ENCODE measurements around the gene NCBP1. TPM values are rescaled to one million over a fixed set of nuclear protein-coding genes. Genes with fewer than 3 reads are reported as not detected.
"Not testable (repeated sequence)": the region's sequence is repeated elsewhere in the genome, so short reads cannot be mapped to it uniquely, and the experiment has no call there.

The NCBP1 gene
- total RNA-seq, 1 donor from 2014 or later, result 62.0 TPM

DNA sequence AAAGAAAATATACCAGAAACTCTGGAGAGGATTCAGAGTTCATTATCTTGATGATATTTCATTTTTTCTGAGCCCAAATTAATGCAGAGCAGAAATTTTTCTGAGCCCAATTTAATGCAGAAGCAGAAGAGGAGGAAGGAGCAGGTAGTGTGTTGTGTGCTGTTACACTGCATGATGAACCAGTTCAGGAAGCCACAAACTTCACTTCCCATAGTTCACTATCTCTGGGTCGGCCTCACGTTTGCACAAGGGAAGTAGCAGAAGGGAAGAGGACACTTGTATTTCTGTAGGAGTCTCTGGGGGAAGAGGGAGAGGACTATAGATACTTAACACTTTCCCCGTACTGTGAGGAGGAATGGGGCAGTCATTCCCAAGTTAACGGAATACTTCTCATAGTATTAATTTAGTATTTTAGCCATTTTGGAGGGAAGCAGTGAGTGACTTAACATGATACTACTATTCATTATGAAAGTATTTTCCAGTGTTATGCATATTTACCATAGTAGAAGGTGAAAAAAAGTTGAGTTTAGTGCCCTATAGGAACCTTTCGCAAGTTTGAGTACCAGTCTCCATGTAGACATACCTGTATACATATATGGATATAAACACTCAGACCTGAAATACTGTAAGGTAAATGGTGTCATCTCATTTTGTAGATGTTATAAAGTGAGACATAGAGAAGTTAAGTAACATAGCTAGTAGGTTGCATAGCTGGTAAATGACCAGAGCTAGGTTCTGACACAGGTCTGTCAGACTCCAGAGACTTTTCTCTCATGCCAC is 33.5 kb downstream of the NCBP1 start:
- DNase-seq (ENCODE audit: low spot score in 2 of 2) (no peak), FAIRE-seq (no peak)

DNA sequence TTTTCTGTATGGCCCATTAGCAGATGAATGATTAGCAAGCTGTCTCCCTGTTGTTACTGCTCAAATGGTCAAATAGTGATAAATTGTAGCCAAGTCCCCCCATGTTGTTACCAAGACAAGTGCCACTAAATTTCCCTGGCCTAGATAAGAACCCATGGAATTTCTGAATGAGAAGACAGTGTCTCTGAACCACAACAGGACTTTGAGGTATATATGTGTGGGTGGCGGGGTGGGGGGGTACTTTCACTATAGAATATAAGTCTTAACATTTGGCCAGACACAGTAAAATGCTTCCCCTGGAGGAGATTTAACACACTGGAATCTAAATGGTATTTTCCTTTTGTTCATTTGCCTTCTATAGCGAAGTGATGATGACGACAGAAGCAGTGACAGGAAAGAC is 34.9 kb downstream of the NCBP1 start:
- DNase-seq (ENCODE audit: low spot score in 2 of 2) (no peak), FAIRE-seq (no peak)

DNA sequence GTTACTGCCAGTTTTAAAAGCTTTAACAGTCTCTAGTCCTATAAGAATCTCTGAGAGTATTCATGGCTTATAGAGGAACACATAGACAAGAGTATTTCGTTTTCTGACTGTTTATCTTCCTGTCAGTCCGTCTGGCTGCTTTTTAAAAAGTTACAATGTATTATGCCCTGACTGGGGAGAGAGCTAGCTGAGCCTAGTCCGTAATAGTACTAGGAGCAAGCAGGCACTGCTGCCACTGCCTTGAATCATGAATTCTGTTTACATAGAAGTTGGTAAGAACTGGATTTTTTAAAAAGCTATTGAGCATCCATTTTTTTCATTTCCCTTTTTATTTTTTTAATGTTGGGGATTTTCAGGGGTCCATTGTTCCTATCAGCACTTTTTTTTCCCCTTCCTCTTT is 37.0 kb downstream of the NCBP1 start:
- DNase-seq (ENCODE audit: low spot score in 2 of 2) (no peak), FAIRE-seq (no peak)

DNA sequence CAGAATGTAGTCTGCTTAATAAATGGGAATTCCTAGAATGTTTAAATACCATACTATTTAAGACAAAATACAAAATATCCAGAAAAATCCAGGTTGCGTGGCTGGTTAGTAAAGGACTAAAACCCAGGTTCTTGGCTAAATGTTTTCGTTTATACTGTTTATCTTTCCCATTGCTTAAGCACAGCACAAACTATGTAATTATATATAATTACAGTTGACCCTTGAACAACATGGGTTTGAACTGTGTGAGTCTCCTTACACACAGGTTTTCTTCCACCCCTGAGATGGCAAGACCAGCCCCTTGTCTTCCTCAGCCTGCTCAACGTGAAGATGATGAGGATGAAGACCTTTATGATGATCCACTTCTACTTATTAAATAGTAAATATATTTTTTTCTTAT is 38.8 kb downstream of the NCBP1 start:
- FAIRE-seq (no peak), DNase-seq (ENCODE audit: low spot score in 2 of 2) (no peak)

DNA sequence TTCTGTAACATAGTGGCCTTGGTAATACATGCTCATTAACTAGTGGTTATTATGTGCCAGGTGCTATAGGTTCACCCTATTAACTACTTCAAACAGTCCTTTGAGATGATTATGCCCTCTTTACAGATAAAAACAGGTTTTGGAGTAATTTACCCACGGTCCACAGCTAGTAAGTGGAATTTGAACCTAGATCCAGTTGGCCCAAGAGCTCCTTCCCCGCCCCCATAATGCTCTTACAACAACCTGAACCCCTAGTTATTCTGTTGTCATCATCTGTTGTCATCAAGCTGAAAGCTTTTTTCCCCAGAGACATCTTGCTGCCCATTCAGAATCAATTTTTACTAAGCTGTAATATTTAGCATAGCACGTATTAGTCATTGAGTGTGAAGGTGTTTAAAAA is 40.3 kb downstream of the NCBP1 start:
- DNase-seq (ENCODE audit: low spot score in 2 of 2) (no peak), FAIRE-seq (no peak)

DNA sequence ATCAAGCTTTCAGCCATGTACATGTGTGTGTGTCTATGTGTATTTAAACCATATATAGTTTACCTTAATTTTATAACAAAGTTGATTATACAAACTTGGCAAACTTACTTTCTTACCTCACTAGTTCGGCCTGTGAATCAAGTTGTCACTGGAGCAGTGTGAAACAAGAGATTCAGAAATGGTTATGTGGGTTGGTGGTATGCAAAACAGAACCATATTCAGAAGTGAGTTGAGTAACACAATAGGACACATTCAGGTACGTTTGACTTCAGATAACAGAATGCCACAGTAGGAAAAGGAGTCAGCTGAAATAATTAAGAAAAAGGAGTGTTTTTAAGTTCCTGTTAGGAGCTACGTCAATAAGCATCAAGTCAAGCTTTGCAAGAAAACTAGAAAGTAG is 42.0 kb downstream of the NCBP1 start:
- FAIRE-seq (no peak), DNase-seq (ENCODE audit: low spot score in 2 of 2) (no peak)

DNA sequence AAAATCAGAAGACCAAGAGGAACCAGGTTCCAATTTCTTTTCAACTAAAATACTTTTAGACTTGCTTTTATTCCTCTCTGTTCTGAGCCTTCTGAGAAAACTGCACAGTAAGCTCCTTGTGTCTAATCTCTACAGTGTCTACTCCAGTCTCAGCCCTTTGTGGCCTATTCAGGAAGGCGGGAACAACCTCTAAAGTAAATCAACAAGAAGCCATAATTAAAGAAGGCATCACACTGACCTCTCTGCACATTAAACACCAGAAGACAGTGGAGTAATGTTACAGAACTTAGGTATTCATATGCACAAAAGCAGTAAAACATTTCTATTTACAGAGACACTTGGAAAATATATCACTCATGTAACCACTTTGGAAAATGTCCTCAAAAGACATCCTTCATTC is 48.6 kb downstream of the NCBP1 start:
- FAIRE-seq (no peak), DNase-seq (ENCODE audit: low spot score in 2 of 2) (no peak)

DNA sequence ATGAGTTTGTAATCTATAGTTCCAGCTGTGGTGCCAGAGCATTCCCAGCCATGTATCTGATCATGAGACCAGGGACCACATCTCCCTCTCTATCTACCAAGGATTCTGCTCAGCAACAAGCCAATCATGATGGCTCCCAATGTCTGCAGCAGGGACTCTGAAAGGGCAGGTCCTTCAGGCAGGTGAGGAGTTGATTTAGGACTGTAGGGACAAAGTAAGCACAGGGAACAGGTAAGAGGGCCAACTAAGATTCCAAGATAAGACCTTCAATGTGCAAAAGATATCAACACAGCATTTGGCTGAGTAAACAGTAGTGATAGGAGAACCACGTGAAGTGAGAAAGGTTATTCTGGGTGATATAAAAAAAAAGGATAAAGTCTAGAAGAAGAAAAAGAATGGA is 55.0 kb downstream of the NCBP1 start:
- FAIRE-seq (no peak), DNase-seq (ENCODE audit: low spot score in 2 of 2) (no peak)

DNA sequence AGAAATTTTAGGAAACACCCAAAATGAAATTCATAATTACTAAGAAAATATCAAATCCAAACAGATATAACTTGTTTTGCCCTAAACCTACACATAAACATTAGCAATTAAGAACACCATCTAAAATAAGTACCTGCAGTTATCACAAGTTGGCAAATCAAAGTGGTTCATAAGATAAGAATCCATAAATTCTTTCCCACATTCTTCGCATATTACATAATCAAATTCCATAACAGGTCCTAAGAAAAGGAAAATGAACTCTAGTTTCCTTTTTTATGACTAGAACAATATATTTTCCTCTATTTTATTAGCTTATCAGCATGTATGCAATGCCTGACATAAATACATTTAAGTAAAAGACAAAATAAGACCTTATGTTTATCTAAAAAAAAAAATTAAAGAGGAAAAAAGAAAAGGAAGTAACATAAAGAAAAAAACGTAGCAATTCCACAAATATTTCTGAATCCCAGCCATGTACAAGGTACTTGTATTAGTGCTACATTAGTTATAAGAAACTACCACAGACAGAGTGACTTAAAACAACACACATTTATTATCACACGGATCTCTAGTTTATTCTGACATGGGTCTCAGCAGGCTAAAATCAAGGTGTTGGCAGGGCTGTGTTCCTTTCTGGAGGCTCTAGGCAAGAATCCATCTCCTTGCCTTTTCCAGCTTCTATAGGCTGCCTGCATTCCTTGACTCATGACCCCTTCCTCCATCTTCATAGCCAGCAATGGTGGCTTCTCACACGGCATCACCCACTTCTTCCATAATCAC is 56.0 kb downstream of the NCBP1 start:
- DNase-seq (ENCODE audit: low spot score in 2 of 2) (no peak), FAIRE-seq (no peak)

DNA sequence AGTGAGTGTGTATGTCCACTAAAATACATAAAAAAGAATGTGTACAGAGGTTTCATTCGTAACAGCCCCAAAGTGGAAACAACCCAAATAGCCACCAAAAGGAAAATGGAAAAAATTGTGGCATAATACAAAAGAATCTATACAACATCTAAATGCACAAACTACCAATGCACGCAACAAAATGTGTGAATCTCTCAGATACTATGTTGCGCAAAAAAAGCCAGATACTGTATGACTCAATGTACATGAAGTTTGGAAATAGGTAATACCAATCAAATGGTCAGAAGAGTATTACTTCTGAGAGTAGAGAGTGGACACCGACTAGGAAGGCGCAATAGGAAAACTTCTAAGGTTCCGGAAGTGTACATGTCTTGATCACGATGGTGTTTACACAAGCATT is 61.1 kb downstream of the NCBP1 start:
- no peak for DNase-seq (ENCODE audit: low spot score in 2 of 2)

DNA sequence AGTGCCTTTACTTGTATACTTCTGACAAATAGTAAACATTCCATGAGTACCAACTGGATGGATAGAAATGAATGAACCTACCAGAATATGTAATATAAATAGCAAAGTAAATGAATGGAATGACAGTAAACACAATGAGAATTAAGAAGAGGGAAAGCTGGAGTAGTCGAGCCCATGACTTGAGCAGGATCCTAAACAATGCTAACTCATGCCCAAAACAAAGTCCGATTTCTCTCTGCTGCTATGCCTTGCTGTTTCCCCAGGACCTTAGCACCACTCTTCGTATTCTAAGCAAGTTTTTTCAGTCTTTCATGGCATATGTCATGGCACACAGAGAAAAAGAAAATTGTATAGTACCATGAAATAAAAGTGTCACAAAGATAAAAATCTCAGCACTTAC is 61.8 kb downstream of the NCBP1 start:
- FAIRE-seq (no peak), DNase-seq (ENCODE audit: low spot score in 2 of 2) (no peak)

More for the DNA sequence above, 61.1 kb downstream of the NCBP1 start:
- no peak for FAIRE-seq

DNA sequence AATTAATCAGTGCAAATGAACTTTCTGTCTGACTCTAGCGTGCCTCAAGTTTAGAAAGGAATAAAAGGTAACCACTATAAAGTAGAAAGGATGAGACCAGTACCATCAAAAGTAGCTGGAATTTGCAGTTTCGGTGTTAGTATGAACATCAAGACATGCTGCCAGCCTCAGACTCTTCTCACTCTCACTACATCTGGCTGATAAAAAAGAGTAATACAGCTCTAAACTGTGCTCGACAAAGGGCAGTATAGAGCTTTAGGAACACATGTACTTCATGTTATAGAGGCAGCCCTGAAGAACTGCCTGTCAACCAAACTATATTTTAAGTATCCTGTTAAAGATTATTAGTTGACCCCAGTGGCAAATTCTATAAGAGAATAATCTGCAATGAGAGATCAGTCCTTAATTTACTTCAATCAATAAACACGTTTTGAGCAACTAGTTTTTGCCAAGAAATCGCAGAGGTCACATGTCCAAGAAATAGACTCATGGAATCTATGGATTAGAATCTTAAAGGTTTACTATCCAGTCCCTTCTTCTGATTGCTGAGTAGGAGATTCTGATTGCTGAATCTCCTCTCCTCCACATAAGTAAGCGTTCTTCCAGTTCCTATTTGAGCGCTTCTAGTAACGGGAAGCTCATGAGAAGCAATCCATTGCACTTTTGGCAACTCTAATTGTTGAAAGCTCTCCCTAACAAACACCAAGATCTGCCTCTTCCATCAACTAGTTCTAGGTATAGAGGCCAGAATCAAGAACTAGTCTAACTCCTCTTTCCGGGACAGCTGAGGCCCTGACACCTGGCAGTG is 62.6 kb downstream of the NCBP1 start:
- FAIRE-seq (no peak), DNase-seq (ENCODE audit: low spot score in 2 of 2) (peak; percentile 29 to 33)

DNA sequence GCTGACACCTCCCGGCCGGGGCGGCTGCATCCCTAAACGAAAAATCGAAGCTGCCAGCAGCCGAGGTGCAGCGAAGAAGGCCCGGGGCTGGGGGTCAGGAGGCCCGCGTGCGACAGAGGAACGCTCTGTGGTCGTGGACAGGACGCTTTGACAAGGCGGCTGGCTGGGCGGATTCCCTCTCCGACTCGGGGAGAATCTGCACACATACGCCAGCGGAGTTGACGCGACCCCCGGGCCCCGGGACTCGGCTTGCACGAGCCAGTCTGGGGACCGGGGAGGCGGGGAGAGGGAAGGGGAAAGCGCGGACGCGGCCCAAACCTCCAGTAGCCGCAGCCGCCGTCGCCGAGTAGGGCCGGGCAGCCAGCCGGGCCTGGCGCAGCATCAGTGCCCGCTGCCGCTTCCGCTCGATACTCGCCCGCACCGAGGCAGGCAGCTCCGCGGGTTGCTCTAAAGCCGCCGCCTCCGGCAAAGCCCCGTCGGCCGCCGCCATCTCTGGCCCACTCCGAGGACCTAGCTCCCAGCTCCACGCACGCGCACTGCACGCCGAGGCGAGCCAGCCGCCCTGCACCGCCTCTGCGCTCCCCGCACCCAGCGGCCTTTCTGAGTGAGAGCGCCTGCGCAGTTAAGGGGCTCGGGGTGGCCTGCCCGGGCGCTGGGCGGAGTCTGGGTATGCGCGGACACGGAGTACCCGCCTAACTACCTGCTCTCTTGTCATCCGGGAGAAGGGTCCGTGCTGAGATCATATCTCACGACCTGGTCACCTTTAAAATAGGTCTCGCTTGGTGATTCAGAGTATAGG is 63.4 kb downstream of the NCBP1 start, which contains the start of gene XPA:
Gene XPA, minus strand, starts transcription at position 538 of the 799 bp plus-strand sequence. Its CDS starts 48 bp downstream, at position 490.
- DNase-seq (ENCODE audit: low spot score in 2 of 2) (peak; percentile 87 to 93), FAIRE-seq (no peak)

DNA sequence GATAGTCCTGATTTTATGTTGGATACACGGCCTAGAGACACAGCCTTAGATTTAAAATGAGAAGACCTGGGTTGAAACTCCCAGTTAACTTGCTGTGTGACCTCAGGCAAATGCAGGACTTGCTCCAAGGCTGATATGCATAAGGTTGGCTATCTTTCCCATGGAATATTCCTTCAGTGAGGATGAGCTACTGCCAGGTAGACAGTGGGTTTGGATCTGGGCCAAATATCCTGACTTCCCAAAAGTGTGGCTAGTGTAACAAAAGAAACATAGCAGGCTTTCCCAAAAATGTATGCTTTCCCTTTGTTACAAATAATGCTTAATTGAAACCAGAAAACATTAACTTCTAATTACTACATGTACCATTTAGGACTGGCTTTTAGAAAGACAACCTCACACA is 64.2 kb downstream of the NCBP1 start:
- DNase-seq (ENCODE audit: low spot score in 2 of 2) (no peak), FAIRE-seq (no peak)

DNA sequence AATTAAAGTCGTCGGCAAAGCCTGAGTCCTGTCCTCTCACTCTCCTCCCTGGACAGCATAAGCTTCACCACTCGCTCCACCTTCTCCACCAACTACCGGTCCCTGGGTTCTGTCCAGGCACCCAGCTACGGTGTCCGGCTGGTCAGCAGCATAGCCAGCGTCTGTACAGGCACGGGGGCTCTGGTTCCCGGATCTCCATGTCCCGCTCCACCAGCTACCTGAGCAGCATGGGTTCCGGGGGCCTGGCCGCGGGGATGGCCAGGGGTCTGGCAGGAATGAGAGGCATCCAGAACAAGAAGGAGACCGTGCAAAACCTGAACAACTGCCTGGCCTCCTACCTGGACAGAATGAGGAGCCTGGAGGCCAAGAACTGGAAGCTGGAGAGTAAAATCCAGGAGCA is 65.2 kb downstream of the NCBP1 start:
- no peak for FAIRE-seq
- DNase-seq (ENCODE audit: low spot score in 2 of 2), result no peak

DNA sequence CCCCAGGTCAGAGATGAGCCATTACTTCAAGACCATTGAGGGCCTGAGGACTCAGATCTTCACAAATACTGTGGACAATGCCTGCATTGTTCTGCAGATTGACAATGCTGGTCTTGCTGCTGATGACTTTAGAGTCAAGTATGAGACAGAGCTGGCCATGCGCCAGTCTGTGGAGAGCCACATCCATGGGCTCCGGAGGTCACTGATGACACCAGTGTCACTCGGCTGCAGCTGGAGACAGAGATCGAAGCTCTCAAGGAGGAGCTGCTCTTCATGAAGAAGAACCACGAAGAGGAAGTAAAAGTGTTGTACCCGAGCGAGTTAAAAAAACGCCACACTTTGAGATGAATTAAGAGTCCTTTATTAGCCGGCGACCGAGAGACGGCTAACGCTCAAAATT is 65.7 kb downstream of the NCBP1 start:
- not testable (repeated sequence) for FAIRE-seq; DNase-seq (ENCODE audit: low spot score in 2 of 2)

DNA sequence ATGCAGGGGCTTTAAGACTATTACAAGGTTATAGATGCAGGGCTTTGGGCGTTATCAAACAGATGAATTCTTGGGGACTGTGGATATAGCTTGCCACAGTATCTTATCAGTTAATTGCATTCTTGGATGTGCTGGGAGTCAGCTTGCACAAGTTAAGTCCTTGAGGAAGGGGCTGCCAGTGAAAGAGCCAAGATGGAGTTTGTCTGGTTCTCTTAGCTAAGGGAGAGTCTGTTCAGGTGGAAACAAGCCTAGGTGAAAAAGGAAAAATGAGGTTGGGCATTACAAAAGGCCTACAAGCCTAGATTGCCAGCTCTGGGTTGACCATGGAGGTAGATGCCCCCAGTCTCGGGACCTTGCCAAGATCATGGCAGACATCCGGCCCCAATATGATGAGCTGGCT is 66.2 kb downstream of the NCBP1 start:
- not testable (repeated sequence) for DNase-seq (ENCODE audit: low spot score in 2 of 2)

DNA sequence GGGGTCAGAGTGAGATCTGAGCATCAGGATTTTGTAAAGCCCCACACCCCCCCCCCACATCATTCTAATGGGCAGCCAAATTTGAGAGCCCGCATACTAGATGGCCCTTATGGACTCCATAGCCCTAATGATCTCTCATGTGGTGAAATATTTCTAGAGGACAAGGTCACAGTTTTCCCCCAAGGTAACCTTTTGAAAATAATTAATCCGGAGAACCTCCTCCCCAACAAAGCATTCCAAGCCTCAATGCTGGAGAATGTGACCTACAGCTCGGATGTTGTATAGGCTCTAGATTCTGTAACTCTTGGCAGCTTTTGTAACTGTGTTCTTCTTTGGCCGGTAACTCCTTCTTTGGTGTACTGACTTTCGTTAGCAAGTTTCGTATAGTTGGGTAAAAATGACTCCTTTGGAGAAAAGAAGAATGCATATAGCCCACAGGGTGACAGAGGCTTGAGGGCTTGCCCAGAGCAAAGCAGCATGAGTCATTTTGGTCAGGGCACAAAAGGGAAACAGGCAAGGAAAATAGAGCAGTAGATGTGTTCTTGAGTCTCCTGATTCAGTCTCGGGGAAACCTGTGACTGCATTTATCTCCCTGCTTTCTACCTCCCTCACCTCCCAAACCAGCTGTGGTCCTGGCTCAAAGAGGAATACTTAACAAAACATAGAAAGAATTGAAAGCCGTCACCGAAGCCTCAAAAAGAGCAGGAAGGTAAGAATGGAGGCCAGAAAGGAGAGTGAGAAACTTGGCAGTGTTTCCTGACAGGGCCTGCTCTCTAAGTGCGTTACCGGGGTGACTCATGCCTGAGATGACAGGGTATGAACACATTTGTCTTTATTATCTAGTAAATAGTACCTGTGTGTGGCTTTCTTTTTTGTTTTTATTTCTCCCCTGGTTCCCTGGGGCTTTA is 70.1 kb downstream of the NCBP1 start:
- DNase-seq (ENCODE audit: low spot score in 2 of 2) (no peak), FAIRE-seq (no peak)

More for the DNA sequence above, 66.2 kb downstream of the NCBP1 start:
- not testable (repeated sequence) for FAIRE-seq

DNA sequence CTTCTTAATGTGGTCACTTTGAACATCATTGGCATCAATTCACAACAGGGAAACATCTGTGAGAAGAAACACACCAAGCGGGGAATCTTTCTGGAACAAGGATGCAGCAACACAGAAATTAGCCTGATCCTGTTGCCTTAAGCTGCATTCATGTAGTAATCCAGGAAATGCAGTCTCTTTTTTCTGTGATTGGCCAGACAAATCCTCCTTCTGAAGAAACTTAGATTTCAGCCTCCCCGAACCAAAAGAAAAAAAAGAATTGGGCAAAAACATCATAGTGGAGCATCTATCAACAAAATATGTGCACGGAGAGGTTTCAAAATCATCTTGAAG is 70.7 kb downstream of the NCBP1 start:
- DNase-seq (ENCODE audit: low spot score in 2 of 2), result no peak
- no peak for FAIRE-seq

All from frontal cortex (tissue), 4 donors.